Cardiac muscle cell (in vitro differentiated cells and primary cell): Measurements from ENCODE around the gene FPR3. TPM values are rescaled to one million over a fixed set of nuclear protein-coding genes. Genes with fewer than 3 reads are reported as not detected.

Experiments
- DNase-seq, 2 donors: peaks; one replicate each; pipeline versions ENCODE4 v3.0.0 to v3.0.0-alpha.2; 2010 to 2017; ENCODE audit warnings: low read depth in 1 of 2, low spot score in 1 of 2
- H3K27ac ChIP-seq: fragments of 200-600 bp; sonication (generic); 2 replicates; pipeline ENCODE4 v1.5.1; 2016
- H3K27me3 ChIP-seq: fragments of 200-600 bp; sonication (generic); 2 replicates; pipeline ENCODE4 v1.6.0; 2016; ENCODE audit warnings: control low read depth
- H3K36me3 ChIP-seq: fragments of 200-600 bp; sonication (generic); 2 replicates; pipeline ENCODE4 v1.5.1; 2016; ENCODE audit warnings: control low read depth
- H3K4me1 ChIP-seq: fragments of 200-600 bp; sonication (generic); 2 replicates; pipeline ENCODE4 v1.8.1; 2017; ENCODE audit warnings: low read depth, mild to moderate bottlenecking, mixed run types
- H3K4me3 ChIP-seq: fragments of 200-600 bp; sonication (generic); 2 replicates; pipeline ENCODE4 v1.5.1; 2016; ENCODE audit warnings: mild to moderate bottlenecking
- H3K9me3 ChIP-seq: fragments of 200-600 bp; sonication (generic); 2 replicates; pipeline ENCODE4 v1.5.1; 2017; ENCODE audit warnings: low read depth, mild to moderate bottlenecking, control low read depth
- polyA plus RNA-seq: library from polyadenylated mRNA; unstranded; fragments of >200 nt; fragmentation: Nextera tagmentation; extraction: Ambion mirVana; gene quantifications from 2 replicates; pipeline ENCODE4 v1.2.1, GENCODE V29; 2016
- total RNA-seq: library from RNA; depleted of rRNA; stranded (reverse); fragments of >200 nt; gene quantifications from 2 replicates; pipeline ENCODE4 v1.2.3, GENCODE V29; 2016
- TF ChIP-seq, protein P1 (sequence below): IDR thresholded peaks from 2 replicates; pipeline ENCODE4 v1.5.1; 2012; ENCODE audit warnings: low read depth, mild to moderate bottlenecking, low read length

Gene FPR3
- total and polyA plus RNA-seq, 2 experiments from 2014 or later: not detected

- no peak overlapping the region for H3K4me3 ChIP-seq
- H3K27ac ChIP-seq: no peak overlapping the region
- no peaks in the 10 kb centered on the region for H3K27me3 ChIP-seq
- H3K4me1 ChIP-seq: no peaks in the 10 kb centered on the region
- TF ChIP-seq, protein P1, sequence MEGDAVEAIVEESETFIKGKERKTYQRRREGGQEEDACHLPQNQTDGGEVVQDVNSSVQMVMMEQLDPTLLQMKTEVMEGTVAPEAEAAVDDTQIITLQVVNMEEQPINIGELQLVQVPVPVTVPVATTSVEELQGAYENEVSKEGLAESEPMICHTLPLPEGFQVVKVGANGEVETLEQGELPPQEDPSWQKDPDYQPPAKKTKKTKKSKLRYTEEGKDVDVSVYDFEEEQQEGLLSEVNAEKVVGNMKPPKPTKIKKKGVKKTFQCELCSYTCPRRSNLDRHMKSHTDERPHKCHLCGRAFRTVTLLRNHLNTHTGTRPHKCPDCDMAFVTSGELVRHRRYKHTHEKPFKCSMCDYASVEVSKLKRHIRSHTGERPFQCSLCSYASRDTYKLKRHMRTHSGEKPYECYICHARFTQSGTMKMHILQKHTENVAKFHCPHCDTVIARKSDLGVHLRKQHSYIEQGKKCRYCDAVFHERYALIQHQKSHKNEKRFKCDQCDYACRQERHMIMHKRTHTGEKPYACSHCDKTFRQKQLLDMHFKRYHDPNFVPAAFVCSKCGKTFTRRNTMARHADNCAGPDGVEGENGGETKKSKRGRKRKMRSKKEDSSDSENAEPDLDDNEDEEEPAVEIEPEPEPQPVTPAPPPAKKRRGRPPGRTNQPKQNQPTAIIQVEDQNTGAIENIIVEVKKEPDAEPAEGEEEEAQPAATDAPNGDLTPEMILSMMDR: no peak
- DNase-seq: no peak
- no peaks in the 10 kb centered on the region for H3K9me3 ChIP-seq
- H3K36me3 ChIP-seq: no peaks in the 10 kb centered on the region
These were observed 40.8 kb upstream of the FPR3 start for GRCh38 chr19:51754109-51754508.

DNA sequence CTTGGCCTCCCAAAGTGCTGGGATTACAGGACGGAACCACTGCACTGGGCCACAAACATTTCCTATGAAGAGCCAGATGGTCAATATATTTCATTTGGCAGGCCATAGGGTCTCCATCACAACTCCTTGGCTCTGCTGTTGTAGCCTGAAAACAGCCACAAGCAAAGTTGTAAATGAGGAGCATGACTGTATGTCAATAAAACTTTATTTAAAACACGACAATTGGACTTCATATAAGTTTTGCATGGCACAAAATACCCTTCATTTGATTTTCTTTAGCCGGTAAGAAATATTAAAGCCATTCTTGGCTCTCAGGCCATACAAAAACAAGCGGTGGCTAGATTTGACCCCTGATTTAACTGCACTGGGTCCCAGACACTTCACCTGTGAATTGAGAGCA lies 40.2 kb upstream of the FPR3 start:
- no peaks in the 10 kb centered on the region for H3K4me1 ChIP-seq
- TF ChIP-seq, protein P1: no peak
- no peak for DNase-seq
- H3K4me3 ChIP-seq: no peak overlapping the region
- no peak overlapping the region for H3K27ac ChIP-seq
- no peaks in the 10 kb centered on the region for H3K9me3 ChIP-seq
- no peaks in the 10 kb centered on the region for H3K27me3 ChIP-seq
- no peaks in the 10 kb centered on the region for H3K36me3 ChIP-seq

GRCh38 chr19:51755571-51755970 lies 39.4 kb upstream of the FPR3 start:
- no peaks in the 10 kb centered on the region for H3K9me3 ChIP-seq
- no peaks in the 10 kb centered on the region for H3K27me3 ChIP-seq
- H3K27ac ChIP-seq: no peak overlapping the region
- no peaks in the 10 kb centered on the region for H3K36me3 ChIP-seq
- TF ChIP-seq, protein P1: no peak
- DNase-seq: no peak
- H3K4me3 ChIP-seq: no peak overlapping the region
- no peaks in the 10 kb centered on the region for H3K4me1 ChIP-seq

- H3K27ac ChIP-seq: no peak within 1 kb of the TSS
- DNase-seq: no peak
- no peaks in the 10 kb centered on the region for H3K9me3 ChIP-seq
- no peak within 1 kb of the TSS for H3K4me3 ChIP-seq
- H3K36me3 ChIP-seq: no peaks in the 10 kb centered on the region
- H3K27me3 ChIP-seq: no peaks in the 10 kb centered on the region
- H3K4me1 ChIP-seq: no peaks in the 10 kb centered on the region
- TF ChIP-seq, protein P1: no peak
These were observed 34.1 kb upstream of the FPR3 start, which contains the start of gene FPR2 for GRCh38 chr19:51760697-51761356. Gene FPR2, plus strand, starts transcription at chr19:51761180. Its CDS starts 7,479 bp downstream, at chr19:51768659.

- Histone ChIP-seq H3K36me3 (no peaks in the 10 kb centered on the region), H3K27ac (no peak overlapping the region), H3K4me1 (no peaks in the 10 kb centered on the region), H3K4me3 (no peak overlapping the region), H3K27me3 (no peaks in the 10 kb centered on the region), H3K9me3 (no peaks in the 10 kb centered on the region)
- TF ChIP-seq, protein P1: no peak
- DNase-seq: no peak
These were observed 33.3 kb upstream of the FPR3 start for GRCh38 chr19:51761696-51762095.
